H1 (cell line): Measurements from ENCODE around the gene HMG20A. TPM values are rescaled to one million over a fixed set of nuclear protein-coding genes. Genes with fewer than 3 reads are reported as not detected.

ENCODE experiments used
- CTCF ChIA-PET: fragments of 300-600 bp; sonication (Branson Sonifier 250); formaldehyde crosslinking; loops from one replicate; lab custom pipeline; 2021; ENCODE audit not compliant: partially characterized antibody; lab: Charles Lee
- POLR2A ChIA-PET: fragments of 300-600 bp; sonication (Branson Sonifier 250); formaldehyde crosslinking; loops from one replicate; lab custom pipeline; 2021; ENCODE audit warnings: inconsistent platforms; ENCODE audit not compliant: partially characterized antibody; lab: Charles Lee
- DNase-seq, 2 experiments: peaks; one replicate each; pipeline versions ENCODE4 v3.0.0 to v3.0.0-alpha.2; 2010 to 2022; ENCODE audit warnings: low spot score in 2 of 2, low read depth in 1 of 2, mixed read lengths in 1 of 2
- FAIRE-seq: peaks from 2 replicates; lab custom pipeline; 2011; peaks lifted over from hg19 to GRCh38; lab: Jason Lieb, UNC
- H2AFZ ChIP-seq: 2 replicates; pipeline ENCODE4 v1.8.1; 2012; ENCODE audit warnings: low read length, inconsistent platforms
- H2AK5ac ChIP-seq: 2 replicates; pipeline ENCODE4 v1.6.1; 2013; ENCODE audit warnings: low read depth, low read length
- H2BK120ac ChIP-seq: replicated peaks from 2 replicates; pipeline ENCODE3; 2013; ENCODE audit warnings: low read depth, low read length, inconsistent platforms
- H2BK12ac ChIP-seq: 2 replicates; pipeline ENCODE4 v1.6.1; 2013; ENCODE audit warnings: low read depth, low read length
- H2BK15ac ChIP-seq: 2 replicates; pipeline ENCODE4 v1.6.1; 2013; ENCODE audit warnings: low read length
- H2BK20ac ChIP-seq: 2 replicates; pipeline ENCODE4 v1.6.1; 2013; ENCODE audit warnings: low read length
- H2BK5ac ChIP-seq: 2 replicates; pipeline ENCODE4 v1.6.1; 2013; ENCODE audit warnings: low read depth, low read length
- H3K14ac ChIP-seq: 2 replicates; pipeline ENCODE4 v1.6.1; 2013; ENCODE audit warnings: inconsistent platforms; ENCODE audit not compliant: insufficient read length
- H3K18ac ChIP-seq: 2 replicates; pipeline ENCODE4 v1.6.1; 2013; ENCODE audit warnings: low read length; ENCODE audit errors: extremely low read depth
- H3K23ac ChIP-seq: 2 replicates; pipeline ENCODE4 v1.6.1; 2013; ENCODE audit warnings: inconsistent platforms; ENCODE audit not compliant: insufficient read length
- H3K23me2 ChIP-seq: 2 replicates; pipeline ENCODE4 v1.6.1; 2013; ENCODE audit warnings: low read depth, low read length
- H3K27ac ChIP-seq: 2 replicates; pipeline ENCODE4 v1.6.1; 2011; ENCODE audit warnings: low read depth, low read length, inconsistent platforms
- H3K27me3 ChIP-seq, 4 experiments: replicated peaks in 1 of 4; 1 replicate in 1 of 4; 2 replicates in 3 of 4; pipeline versions ENCODE4 v1.6.1 to v1.8.1; 2011 to 2013; ENCODE audit warnings: low read length in 3 of 4, mild to moderate bottlenecking in 3 of 4, inconsistent platforms in 2 of 4, mixed read lengths in 2 of 4, moderate library complexity in 1 of 4; ENCODE audit not compliant: control insufficient read depth in 3 of 4, insufficient read depth in 3 of 4; ENCODE audit errors: extremely low read depth in 1 of 4
- H3K36me3 ChIP-seq, 4 experiments: 2 replicates each; pipeline versions ENCODE4 v1.6.1 to v1.8.1; 2011 to 2013; ENCODE audit warnings: mild to moderate bottlenecking in 4 of 4, low read length in 3 of 4, moderate library complexity in 2 of 4, control low read depth in 1 of 4, inconsistent platforms in 1 of 4; ENCODE audit not compliant: insufficient read depth in 4 of 4, control insufficient read depth in 2 of 4
- H3K4ac ChIP-seq: replicated peaks from 2 replicates; pipeline ENCODE3; 2013; ENCODE audit warnings: low read length, low read depth, mixed read lengths, inconsistent platforms; ENCODE audit not compliant: insufficient read length
- H3K4me1 ChIP-seq, 4 experiments: replicated peaks in 1 of 4; 1 replicate in 1 of 4; 2 replicates in 3 of 4; pipeline versions ENCODE4 v1.6.1 to v1.8.1; 2011 to 2013; ENCODE audit warnings: low read length in 3 of 4, inconsistent platforms in 2 of 4, mixed read lengths in 1 of 4; ENCODE audit not compliant: insufficient read depth in 4 of 4, control insufficient read depth in 3 of 4
- H3K4me2 ChIP-seq, 2 experiments: 2 replicates each; pipeline versions ENCODE4 v1.6.1 to v1.8.1; 2011 to 2013; ENCODE audit warnings: low read depth in 2 of 2, low read length in 2 of 2, control low read depth in 1 of 2, inconsistent platforms in 1 of 2, mild to moderate bottlenecking in 1 of 2; ENCODE audit not compliant: insufficient read depth in 1 of 2
- H3K4me3 ChIP-seq, 4 experiments: fragments of 200-600, 300-600 bp in 1 of 4; sonication (generic), shearing (Covaris generic), sonication (Bioruptor Twin) in 1 of 4; 2 replicates each; pipeline versions ENCODE4 v1.5.1 to v1.8.1; 2011 to 2016; ENCODE audit warnings: low read length in 4 of 4, low read depth in 3 of 4, control low read depth in 2 of 4, inconsistent platforms in 2 of 4, mild to moderate bottlenecking in 2 of 4, mixed read lengths in 1 of 4, moderate library complexity in 1 of 4; ENCODE audit not compliant: insufficient read depth in 2 of 4; ENCODE audit errors: extremely low read depth in 1 of 4
- H3K56ac ChIP-seq: replicated peaks from 2 replicates; pipeline ENCODE3; 2013; ENCODE audit warnings: low read depth, mild to moderate bottlenecking, mixed read lengths, low read length, inconsistent platforms; ENCODE audit not compliant: insufficient read length
- H3K79me1 ChIP-seq: 2 replicates; pipeline ENCODE4 v1.6.1; 2013; ENCODE audit warnings: low read depth, low read length, control low read depth
- H3K79me2 ChIP-seq, 2 experiments: 2 replicates each; pipeline versions ENCODE4 v1.6.1 to v1.8.1; 2012 to 2013; ENCODE audit warnings: low read length in 2 of 2, mild to moderate bottlenecking in 2 of 2, inconsistent platforms in 1 of 2; ENCODE audit not compliant: insufficient read depth in 2 of 2, control insufficient read depth in 1 of 2
- H3K9ac ChIP-seq, 4 experiments: replicated peaks in 1 of 4; 1 replicate in 1 of 4; 2 replicates in 3 of 4; pipeline versions ENCODE4 v1.6.1 to v1.8.1; 2011 to 2013; ENCODE audit warnings: low read depth in 3 of 4, low read length in 3 of 4, control low read depth in 2 of 4, mild to moderate bottlenecking in 2 of 4, moderate library complexity in 2 of 4, inconsistent platforms in 1 of 4; ENCODE audit errors: extremely low read depth in 1 of 4
- H3K9me3 ChIP-seq, 2 experiments: 2 replicates each; pipeline versions ENCODE4 v1.6.1 to v1.8.1; 2012 to 2013; ENCODE audit warnings: mild to moderate bottlenecking in 2 of 2, moderate library complexity in 2 of 2, control low read depth in 1 of 2, inconsistent platforms in 1 of 2, low read depth in 1 of 2, low read length in 1 of 2, mixed read lengths in 1 of 2; ENCODE audit not compliant: insufficient read depth in 2 of 2
- H4K20me1 ChIP-seq, 2 experiments: replicated peaks in 1 of 2; 2 replicates each; pipeline versions ENCODE3 to v1.8.1; 2011 to 2013; ENCODE audit warnings: inconsistent platforms in 2 of 2, low read length in 2 of 2, mild to moderate bottlenecking in 1 of 2; ENCODE audit not compliant: insufficient read depth in 2 of 2, control insufficient read depth in 1 of 2
- H4K5ac ChIP-seq: 2 replicates; pipeline ENCODE4 v1.6.1; 2013; ENCODE audit warnings: low read length, low read depth, mixed read lengths, inconsistent platforms; ENCODE audit not compliant: insufficient read length
- H4K8ac ChIP-seq: 2 replicates; pipeline ENCODE4 v1.8.0; 2013; ENCODE audit warnings: mild to moderate bottlenecking, moderate library complexity, low read length, inconsistent platforms; ENCODE audit not compliant: insufficient read depth; ENCODE audit errors: extremely low read depth
- H4K91ac ChIP-seq: replicated peaks from 2 replicates; pipeline ENCODE3; 2013; ENCODE audit warnings: low read length, mixed read lengths, inconsistent platforms; ENCODE audit not compliant: insufficient read length
- BCL11A ChIP-seq, 2 experiments: IDR thresholded peaks; one replicate each; pipeline ENCODE4 v1.6.1; 2011; ENCODE audit warnings: low read depth in 2 of 2, low read length in 2 of 2, mild to moderate bottlenecking in 2 of 2
- EP300 ChIP-seq, 2 experiments: IDR thresholded peaks; 1 replicate in 1 of 2; 2 replicates in 1 of 2; pipeline ENCODE4 v1.6.1; 2011 to 2012; ENCODE audit warnings: low read depth in 2 of 2, low read length in 2 of 2, mild to moderate bottlenecking in 2 of 2, borderline replicate concordance in 1 of 2, inconsistent platforms in 1 of 2, moderate library complexity in 1 of 2
- EZH2 ChIP-seq: fragments of 200-600 bp; sonication (generic); IDR thresholded peaks from 2 replicates; pipeline ENCODE4 v1.7.1; 2012; ENCODE audit warnings: low read depth, mild to moderate bottlenecking, moderate library complexity, low read length, inconsistent platforms; ENCODE audit not compliant: severe bottlenecking
- GTF2F1 ChIP-seq: IDR thresholded peaks from 2 replicates; pipeline ENCODE4 v1.6.1; 2012; ENCODE audit warnings: low read depth, low read length, improper control_type of control experiment, borderline replicate concordance
- KDM4A ChIP-seq: IDR thresholded peaks from one replicate; pipeline ENCODE4 v1.7.1; 2012; ENCODE audit warnings: low read depth, mild to moderate bottlenecking, moderate library complexity, low read length, inconsistent platforms; ENCODE audit not compliant: severe bottlenecking
- POLR2A ChIP-seq, 2 experiments: IDR thresholded peaks; 1 replicate in 1 of 2; 2 replicates in 1 of 2; pipeline ENCODE4 v1.6.1; 2011; ENCODE audit warnings: low read depth in 2 of 2, low read length in 2 of 2, mild to moderate bottlenecking in 2 of 2; ENCODE audit errors: control extremely low read depth in 1 of 2
- POLR2AphosphoS5 ChIP-seq: IDR thresholded peaks from 2 replicates; pipeline ENCODE4 v1.6.1; 2011; ENCODE audit warnings: low read depth, low read length
- POU5F1 ChIP-seq: IDR thresholded peaks from 2 replicates; pipeline ENCODE4 v1.6.1; 2011; ENCODE audit warnings: low read depth, mild to moderate bottlenecking, low read length, moderate library complexity
- RFX5 ChIP-seq: IDR thresholded peaks from 2 replicates; pipeline ENCODE4 v1.6.1; 2011; ENCODE audit warnings: low read depth, low read length, improper control_type of control experiment, borderline replicate concordance
- SUZ12 ChIP-seq: fragments of 200-600 bp; sonication (generic); IDR thresholded peaks from 2 replicates; pipeline ENCODE4 v1.6.1; 2012; ENCODE audit warnings: mild to moderate bottlenecking, inconsistent platforms, low read length, moderate library complexity, mixed read lengths
- TAF1 ChIP-seq: IDR thresholded peaks from 2 replicates; pipeline ENCODE4 v1.6.1; 2011; ENCODE audit warnings: mild to moderate bottlenecking, low read depth, low read length
- TCF12 ChIP-seq: IDR thresholded peaks from 2 replicates; pipeline ENCODE4 v1.6.1; 2011; ENCODE audit warnings: low read depth, mild to moderate bottlenecking, low read length
- USF2 ChIP-seq: IDR thresholded peaks from 2 replicates; pipeline ENCODE4 v1.6.1; 2011; ENCODE audit warnings: low read length, improper control_type of control experiment
- polyA plus RNA-seq, 7 experiments: library from polyadenylated mRNA; depleted of rRNA in 3 of 7; stranded (reverse) in 5 of 7; unstranded in 2 of 7; fragments of >200 nt in 5 of 7; fragments of 200-250 nt in 2 of 7; gene quantifications; 1 replicate in 5 of 7; 2 replicates in 1 of 7; 4 replicates in 1 of 7; pipeline versions ENCODE4 v1.2.1 to v1.2.3, GENCODE V29; 2011 to 2013; ENCODE audit warnings: missing spikeins in 2 of 7, mixed read lengths in 2 of 7
- total RNA-seq: library from RNA; stranded (reverse); fragmentation: NEBNext Ultra II Directional; extraction: Animal tissue kit (Norgen Biotek cat#: 25700); gene quantifications from 2 replicates; pipeline ENCODE4 v1.2.1, GENCODE V29; 2021

The HMG20A gene
- total and polyA plus RNA-seq, 2 of the 8 experiments (the other 6 are each of a cell fraction or from before 2014, with no cell fraction given) = 52.1 to 59.7 TPM

GRCh38 chr15:77484994-77485393, 64.3 kb downstream of the HMG20A start:
- no peak overlapping the region for H2BK12ac ChIP-seq
- no peak overlapping the region for H3K56ac ChIP-seq
- no peaks in the 10 kb centered on the region for H3K23me2 ChIP-seq
- H3K23ac ChIP-seq = no peak overlapping the region
- no peak overlapping the region for H4K91ac ChIP-seq
- H3K9me3 ChIP-seq = no peaks in the 10 kb centered on the region
- no peak overlapping the region for H2AFZ ChIP-seq
- DNase-seq (no peak), FAIRE-seq (no peak)
- no peak overlapping the region for H3K4me3 ChIP-seq
- H2BK5ac ChIP-seq = no peak overlapping the region
- H2AK5ac ChIP-seq = no peak overlapping the region
- no peak overlapping the region; the same call in 1 of the 2 replicates for H2BK20ac ChIP-seq
- H3K79me2 ChIP-seq = no peaks in the 10 kb centered on the region
- POLR2A ChIA-PET = interaction anchor here (1.7 kb wide), 1 partner anchor 62 kb away, joined by 5 read pairs; no protein-coding TSS in a partner anchor
- H3K4me2 ChIP-seq = no peak overlapping the region
- TF ChIP-seq TCF12 = no peak
- no peak for TF ChIP-seq POLR2AphosphoS5
- TF ChIP-seq SUZ12 = no peak
- no peak for TF ChIP-seq EP300 (IDR thresholded peaks at IDR 0.05; ENCODE audit: borderline replicate concordance in 1 of 2, low read depth in 2 of 2, low read length in 2 of 2)
- TF ChIP-seq KDM4A = no peak
- TF ChIP-seq POU5F1 = no peak
- no peak for TF ChIP-seq EZH2
- TF ChIP-seq POLR2A (IDR thresholded peaks at IDR 0.05; ENCODE audit: control extremely low read depth in 1 of 2, low read depth in 2 of 2, low read length in 2 of 2) = no peak
- no peak for TF ChIP-seq RFX5
- no peak for TF ChIP-seq USF2
- TF ChIP-seq TAF1 = no peak
- no peak for TF ChIP-seq BCL11A (IDR thresholded peaks at IDR 0.05; ENCODE audit: low read depth in 2 of 2, low read length in 2 of 2)
- TF ChIP-seq GTF2F1 = no peak
- no peaks in the 10 kb centered on the region for H3K79me1 ChIP-seq
- H4K20me1 ChIP-seq = no peaks in the 10 kb centered on the region
- H3K4ac ChIP-seq = no peak overlapping the region
- H3K27ac ChIP-seq = no peak overlapping the region
- no peak overlapping the region for H3K9ac ChIP-seq
- H3K18ac ChIP-seq = no peak overlapping the region
- H4K5ac ChIP-seq = no peak overlapping the region
- peaks cover 3 to 20% (median 19%) of the 10 kb centered on the region in 4 experiments for H3K4me1 ChIP-seq
- H3K27me3 ChIP-seq = no peaks in the 10 kb centered on the region
- H4K8ac ChIP-seq = no peak overlapping the region
- H2BK120ac ChIP-seq = no peak overlapping the region
- peaks cover 0 to 17% (median under 1%) of the 10 kb centered on the region in 4 experiments; a peak in 4 of 8 replicates for H3K36me3 ChIP-seq
- H2BK15ac ChIP-seq = no peak overlapping the region
- CTCF ChIA-PET = interaction anchor here (1.0 to 1.7 kb wide), 3 partner anchors 12 to 58 kb away, joined by 3 to 4 read pairs (median 3); no protein-coding TSS in a partner anchor
- H3K14ac ChIP-seq = no peak overlapping the region
